ENCODE results near the gene PSMA3. TPM values are rescaled to one million over a fixed set of nuclear protein-coding genes. Genes with fewer than 3 reads are reported as not detected.

Gene PSMA3
- total RNA-seq, 1 experiment from 2014 or later, result 260 TPM

DNA sequence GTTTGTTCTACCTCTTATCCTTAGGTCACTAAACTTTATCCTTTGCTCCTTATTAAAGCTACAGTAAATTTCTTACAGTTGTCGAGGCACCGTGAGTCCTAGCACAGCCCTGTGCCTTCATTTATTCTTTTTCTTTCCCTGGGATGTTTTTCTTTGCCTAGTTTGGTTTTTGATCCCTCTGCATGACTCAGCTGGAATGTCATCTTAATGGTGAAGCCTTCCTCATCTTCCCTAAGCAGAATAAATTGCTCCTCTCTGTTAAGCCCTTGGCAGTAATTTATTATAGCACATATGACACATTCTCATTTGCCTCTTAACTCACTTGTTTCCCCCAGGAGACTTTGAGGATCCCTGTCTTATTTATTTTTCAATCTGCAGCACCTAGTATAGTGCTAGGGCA, 28.1 kb upstream of the PSMA3 start:
- Mint-ChIP-seq H3K4me3 (ENCODE audit: low read depth, unreplicated experiment) (no peak overlapping the region), H3K4me1 (ENCODE audit: low read depth, unreplicated experiment) (no peaks in the 10 kb centered on the region), H3K9me3 (ENCODE audit: low read depth, unreplicated experiment) (no peaks in the 10 kb centered on the region), H3K27ac (ENCODE audit: unreplicated experiment) (no peak overlapping the region), H3K36me3 (ENCODE audit: insufficient read depth, unreplicated experiment) (peaks cover 16% of the 10 kb centered on the region), H3K27me3 (ENCODE audit: unreplicated experiment) (no peaks in the 10 kb centered on the region)
- intact Hi-C loops (cut with micrococcal nuclease; ENCODE audit: unreplicated experiment), result no loop called here
- BruUV-seq (replicated peaks), result no TSS peak
- CTCF ChIA-PET, result interaction anchor here (0.5 kb wide), 1 partner anchor 991 kb away, joined by 3 read pairs; no protein-coding TSS in a partner anchor
- no peak for TF ChIP-seq CTCF (IDR thresholded peaks at IDR 0.05; ENCODE audit: unreplicated experiment)
- DNase-seq, result no peak

DNA sequence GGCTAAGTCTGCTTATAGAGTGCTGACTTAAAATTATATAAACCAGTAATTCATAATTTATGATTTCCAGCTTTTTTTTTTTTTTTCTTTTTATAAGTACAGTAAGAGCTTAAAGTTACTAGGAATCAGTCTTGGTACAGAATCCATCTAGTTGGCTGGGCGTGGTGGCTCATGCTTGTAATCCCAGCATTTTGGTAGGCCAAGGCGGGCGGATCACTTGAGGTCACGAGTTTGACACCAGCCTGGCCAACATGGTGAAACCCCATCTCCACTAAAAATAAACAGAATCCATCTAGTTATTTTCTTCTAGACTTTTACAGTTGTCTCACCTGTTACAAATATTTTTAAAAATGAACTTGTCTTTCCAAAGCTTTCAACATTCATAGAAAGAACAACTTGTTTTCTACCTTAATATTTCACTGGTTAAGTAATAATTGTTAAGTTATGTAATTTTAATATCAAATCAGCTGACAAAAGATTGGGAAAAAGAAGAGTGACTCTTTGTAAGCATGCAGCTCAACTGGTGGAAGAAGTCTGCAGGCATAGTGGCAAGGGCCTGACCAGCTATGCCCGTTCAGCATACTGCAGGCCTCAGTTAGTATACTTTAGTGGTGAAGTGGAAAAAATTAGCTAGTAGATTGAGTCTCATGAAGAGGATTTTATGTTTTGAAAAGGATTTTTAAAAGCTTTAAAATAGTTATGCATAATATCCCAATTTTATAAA, 17.4 kb upstream of the PSMA3 start:
- Mint-ChIP-seq H3K27ac (ENCODE audit: unreplicated experiment) (no peak overlapping the region), H3K27me3 (ENCODE audit: unreplicated experiment) (no peaks in the 10 kb centered on the region), H3K36me3 (ENCODE audit: insufficient read depth, unreplicated experiment) (no peaks in the 10 kb centered on the region), H3K9me3 (ENCODE audit: low read depth, unreplicated experiment) (no peaks in the 10 kb centered on the region), H3K4me1 (ENCODE audit: low read depth, unreplicated experiment) (no peaks in the 10 kb centered on the region), H3K4me3 (ENCODE audit: low read depth, unreplicated experiment) (no peak overlapping the region)
- CTCF ChIA-PET, result no interaction called here
- intact Hi-C loops (cut with micrococcal nuclease; ENCODE audit: unreplicated experiment), result no loop called here
- no TSS peak for BruUV-seq (replicated peaks)
- no peak for DNase-seq
- TF ChIP-seq CTCF (IDR thresholded peaks at IDR 0.05; ENCODE audit: unreplicated experiment), result no peak

GRCh38 chr14:58238252-58239243, 6.1 kb upstream of the PSMA3 start:
- Mint-ChIP-seq H3K4me1 (ENCODE audit: low read depth, unreplicated experiment) (peaks cover 12% of the 10 kb centered on the region), H3K27me3 (ENCODE audit: unreplicated experiment) (no peaks in the 10 kb centered on the region), H3K36me3 (ENCODE audit: insufficient read depth, unreplicated experiment) (peaks cover 3% of the 10 kb centered on the region), H3K4me3 (ENCODE audit: low read depth, unreplicated experiment) (no peak overlapping the region), H3K27ac (ENCODE audit: unreplicated experiment) (no peak overlapping the region), H3K9me3 (ENCODE audit: low read depth, unreplicated experiment) (no peaks in the 10 kb centered on the region)
- BruUV-seq (replicated peaks), result no TSS peak
- DNase-seq, result no peak
- intact Hi-C loops (cut with micrococcal nuclease; ENCODE audit: unreplicated experiment), result loop anchor here (10.0 kb wide), 1 partner anchor 134 kb away; no protein-coding TSS in a partner anchor
- TF ChIP-seq CTCF (IDR thresholded peaks at IDR 0.05; ENCODE audit: unreplicated experiment), result no peak
- CTCF ChIA-PET, result interaction anchor here (0.7 kb wide), 1 partner anchor 21 kb away, joined by 5 read pairs; no protein-coding TSS in a partner anchor

All from Calu3 (cell line).